ENCODE results near the gene S100A11.

DNA sequence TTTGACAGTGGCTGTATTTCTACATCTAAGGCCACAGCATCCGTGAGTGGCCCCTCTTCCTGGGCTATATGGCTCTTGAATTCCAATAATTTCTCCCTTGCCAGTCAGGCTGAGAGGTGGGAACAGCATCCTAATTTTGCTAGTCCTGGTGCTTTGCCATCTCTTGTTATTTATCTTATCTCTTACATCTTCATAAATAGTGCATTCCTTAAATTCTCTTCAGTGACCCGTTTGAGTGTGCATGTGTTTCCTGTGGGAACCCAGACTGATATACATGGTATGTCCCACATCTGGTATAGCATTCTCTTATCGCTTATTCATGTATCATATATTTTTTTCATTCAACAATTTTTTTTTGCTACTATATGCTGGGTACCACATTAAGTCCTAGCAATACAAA, 9.9 kb downstream of the S100A11 start:
- TF ChIP-seq EZH2 (IDR thresholded peaks at IDR 0.05; ENCODE audit: borderline replicate concordance, insufficient read depth, low read depth, low read length, poor library complexity, severe bottlenecking) (no peak), CTCF (IDR thresholded peaks at IDR 0.05) (no peak)
